HG02970 (cell line): ENCODE results near the gene FCHSD2.

Experiments
- ATAC-seq: cut with Tn5 transposase; IDR thresholded peaks from one replicate; pipeline ENCODE4 v1.9.1; 2021; ENCODE audit warnings: mild to moderate bottlenecking, moderate library complexity, moderate number of reproducible peaks; ENCODE audit not compliant: unreplicated experiment, low FRiP score

Gene FCHSD2

DNA sequence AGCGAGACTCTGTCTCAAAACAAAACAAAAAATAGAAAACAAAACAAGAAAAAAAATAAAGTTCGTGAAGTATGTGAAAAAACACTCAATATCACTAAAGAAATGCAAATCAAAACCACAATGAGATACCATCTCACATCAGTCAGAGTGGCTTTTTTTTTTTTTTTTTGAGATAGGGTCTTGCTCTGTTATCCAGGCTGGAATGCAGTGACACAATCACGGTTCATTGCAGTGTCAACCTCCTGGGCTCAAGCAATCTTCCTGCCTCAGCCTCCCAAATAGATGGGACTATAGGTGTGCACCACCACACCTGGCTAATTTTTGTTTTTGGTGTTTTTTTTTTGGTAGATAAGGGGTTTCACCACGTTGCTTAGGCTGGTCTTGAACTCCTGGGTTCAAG lies 290.4 kb downstream of the FCHSD2 start:
- no peak for ATAC-seq

DNA sequence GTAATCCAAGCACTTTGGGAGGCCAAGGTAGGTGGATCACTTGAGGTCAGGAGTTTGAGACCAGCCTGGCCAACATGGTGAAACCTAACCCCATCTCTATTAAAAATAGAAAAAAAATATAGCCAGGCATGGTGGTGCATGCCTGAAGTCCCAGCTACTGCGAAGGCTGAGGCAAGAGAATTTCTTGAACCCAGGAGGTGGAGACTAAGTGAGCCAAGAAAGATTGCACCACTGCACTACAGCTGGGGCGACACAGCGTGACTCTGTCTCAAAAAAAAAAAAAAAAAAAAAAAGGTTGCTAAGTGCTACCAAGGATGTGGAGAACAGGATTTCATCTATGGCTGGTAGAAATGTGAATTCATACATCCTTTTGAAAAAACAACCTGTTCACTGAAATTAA lies 291.3 kb downstream of the FCHSD2 start:
- no peak for ATAC-seq

DNA sequence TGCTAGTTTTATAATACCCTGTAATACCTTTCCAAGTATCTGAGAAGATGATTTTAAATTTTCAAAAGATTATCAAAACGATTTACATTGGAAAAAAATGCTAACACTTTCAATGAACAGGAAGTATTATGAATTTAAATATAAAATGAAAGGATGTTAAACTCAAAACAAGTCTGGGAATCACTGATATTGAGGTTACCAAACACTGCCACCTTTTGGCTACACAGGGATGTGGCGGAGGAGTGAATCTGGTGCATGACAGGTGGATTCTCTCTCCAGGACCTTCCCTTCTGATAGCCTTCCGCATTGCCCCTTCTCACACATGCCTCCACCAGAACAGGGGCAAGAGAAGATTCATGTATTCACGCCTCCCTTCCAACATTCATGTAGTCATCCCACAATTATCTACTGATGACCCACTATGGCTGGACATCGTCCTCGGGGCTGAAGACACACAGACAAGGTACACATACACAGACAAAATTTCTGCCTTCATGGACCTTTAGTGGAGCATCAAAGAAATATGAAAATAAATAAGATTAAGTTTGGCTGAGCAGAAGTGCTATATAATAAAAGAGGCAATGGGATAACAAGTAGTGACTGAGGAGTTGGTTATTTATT lies 293.2 kb downstream of the FCHSD2 start:
- ATAC-seq: no peak

DNA sequence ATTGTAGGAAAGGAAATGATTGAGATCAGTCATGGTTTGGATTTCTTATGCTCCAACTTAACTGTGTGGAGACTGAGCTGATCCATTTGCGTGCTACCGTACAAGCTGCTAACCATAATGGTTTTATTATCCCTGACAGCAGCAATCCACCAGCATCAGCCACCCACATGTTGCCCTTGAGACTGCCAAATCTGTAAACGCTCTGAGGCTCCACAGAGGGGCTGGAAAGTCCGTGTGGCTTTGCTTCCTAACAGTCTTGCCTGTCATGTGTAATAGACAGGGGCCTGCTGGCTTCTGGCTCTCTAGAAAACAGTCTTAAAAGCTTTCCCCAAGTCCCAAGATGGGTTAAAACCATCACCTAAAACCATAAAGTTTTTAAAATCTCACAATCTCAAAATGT lies 297.8 kb downstream of the FCHSD2 start:
- no peak for ATAC-seq

DNA sequence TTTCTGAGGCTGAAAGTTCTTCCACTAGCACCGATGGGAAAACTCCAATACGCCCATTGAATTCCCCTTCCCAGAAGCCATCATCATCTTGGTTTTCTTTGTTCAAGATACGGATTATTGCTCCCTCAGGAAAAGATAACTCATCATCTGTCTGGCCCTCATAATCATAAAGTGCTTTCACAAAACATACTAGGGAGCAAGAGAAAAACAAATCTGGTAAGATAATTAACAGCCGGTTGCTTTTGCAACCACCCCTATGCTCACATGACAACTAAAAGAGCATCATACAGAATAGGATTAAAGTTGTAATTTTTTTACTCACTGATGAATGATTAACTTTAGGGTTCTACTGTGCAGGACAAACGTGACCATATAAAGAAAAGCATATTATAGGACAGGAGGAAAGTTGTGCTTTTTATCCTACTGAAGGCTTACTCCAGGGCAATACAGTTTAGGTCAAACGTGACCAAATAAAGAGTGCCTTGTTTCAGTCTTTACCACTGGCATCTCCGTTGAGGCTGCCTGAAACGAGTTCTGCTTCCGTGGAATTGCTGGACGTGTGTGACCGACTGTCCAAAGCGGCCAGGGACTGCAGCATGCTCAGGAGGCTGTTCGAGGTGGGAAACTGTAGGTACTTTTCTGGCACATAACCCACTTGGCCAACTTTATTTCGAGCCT lies 299.3 kb downstream of the FCHSD2 start:
- ATAC-seq: no peak

DNA sequence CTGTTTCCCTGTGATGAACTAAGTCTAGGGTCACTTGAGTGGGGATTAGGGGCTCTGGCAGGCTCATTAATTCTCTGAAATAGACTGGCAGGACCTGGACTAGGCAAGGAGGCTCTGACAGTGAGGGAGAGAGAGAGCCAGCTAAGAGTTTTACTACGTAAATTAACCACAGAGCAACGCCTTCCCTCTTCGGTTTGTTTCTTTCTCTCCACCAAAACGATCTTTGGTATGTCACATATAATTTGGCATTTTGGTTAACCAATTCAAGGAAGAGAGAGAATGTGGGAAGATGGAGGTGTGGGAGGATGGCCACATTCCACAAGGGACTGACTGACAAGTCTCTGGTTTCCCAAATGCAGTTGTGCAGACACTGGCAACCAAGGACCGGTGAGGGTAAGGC lies 300.0 kb downstream of the FCHSD2 start:
- ATAC-seq: no peak

- ATAC-seq: no peak
Measured at GRCh38 chr11:72841397-72841796, 300.7 kb downstream of the FCHSD2 start.

GRCh38 chr11:72840780-72841179 lies 301.3 kb downstream of the FCHSD2 start:
- ATAC-seq: no peak

DNA sequence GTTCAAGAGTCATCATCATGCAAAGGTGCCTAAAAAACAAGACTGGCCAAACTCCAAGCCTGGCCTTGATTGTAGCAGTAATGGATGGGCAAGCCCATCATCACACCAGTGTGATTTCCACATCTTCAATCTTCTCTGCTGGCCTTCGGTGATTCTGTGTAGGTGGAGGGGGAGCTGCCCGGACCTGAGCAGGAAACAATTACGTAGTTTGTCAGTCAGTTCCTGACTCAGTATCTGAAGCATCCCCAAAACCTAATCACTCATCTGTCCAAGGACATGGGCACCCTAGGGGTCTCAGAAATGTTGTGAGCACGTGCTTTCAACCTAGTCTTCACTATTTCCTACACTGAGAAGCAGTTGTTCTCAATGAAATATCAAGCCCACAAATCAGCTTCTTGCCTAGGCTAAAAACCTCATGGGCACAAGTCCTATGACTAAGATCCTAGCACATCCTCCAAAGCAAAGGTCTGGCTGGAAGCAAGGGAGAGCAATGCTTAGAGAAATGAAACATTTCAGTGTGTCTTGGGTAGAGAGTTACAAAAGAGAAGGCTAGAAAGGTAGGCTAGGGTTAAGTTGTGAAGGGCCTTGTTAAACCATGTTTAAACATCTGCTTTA lies 303.3 kb downstream of the FCHSD2 start:
- no peak for ATAC-seq

DNA sequence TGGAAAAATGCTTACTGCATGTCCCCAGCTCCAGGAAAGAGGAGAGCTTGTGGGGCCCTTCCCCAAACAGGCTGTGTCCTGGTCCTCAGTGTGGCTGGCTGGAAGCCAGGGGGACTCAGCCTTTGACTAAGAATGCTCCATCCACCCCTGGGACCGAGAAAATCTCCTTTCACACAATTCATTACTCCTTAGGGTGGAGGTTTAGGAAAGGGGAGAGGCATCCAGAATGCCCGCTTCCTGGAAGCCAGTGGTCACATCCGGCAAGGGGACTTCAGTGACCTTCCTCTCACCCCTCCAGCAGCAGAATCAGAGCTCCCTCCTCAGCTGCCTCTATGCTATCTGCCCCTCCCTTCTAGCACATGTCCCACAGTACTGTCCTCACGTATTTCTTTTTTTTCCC lies 306.0 kb downstream of the FCHSD2 start:
- ATAC-seq: no peak

- ATAC-seq: no peak
Measured at GRCh38 chr11:72834905-72835304, 307.2 kb downstream of the FCHSD2 start.

DNA sequence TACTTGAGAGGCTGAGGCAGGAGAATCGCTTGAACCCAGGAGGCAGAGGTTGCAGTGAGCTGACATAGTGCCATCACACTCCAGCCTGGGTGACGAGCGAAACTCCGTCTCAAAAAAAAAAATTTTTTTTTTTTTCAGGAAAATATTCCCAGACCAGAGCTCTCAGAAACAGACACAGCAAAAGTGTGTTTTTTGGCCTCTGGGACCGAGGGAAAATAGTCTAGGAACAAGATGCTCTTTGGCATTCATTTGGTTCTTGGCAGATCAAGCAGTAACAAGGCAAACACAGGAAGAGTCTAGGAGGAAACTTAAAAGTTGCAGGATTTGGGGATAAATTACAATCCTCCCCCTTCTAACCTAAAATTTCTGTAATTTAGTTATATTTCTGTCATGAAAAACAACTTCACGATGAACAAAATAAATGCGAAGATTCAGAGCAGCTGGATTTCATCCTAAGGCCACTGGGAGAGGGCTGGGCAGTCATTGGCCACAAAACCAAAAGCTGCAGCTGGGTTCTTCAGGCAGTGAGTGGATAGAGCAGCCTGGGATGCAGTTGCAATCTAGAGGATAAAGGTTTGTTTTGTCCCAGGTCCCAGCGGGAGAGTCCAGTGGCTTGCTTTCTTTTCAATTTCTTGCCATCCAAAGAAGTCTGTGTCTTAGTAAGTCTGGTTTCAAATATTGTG lies 308.2 kb downstream of the FCHSD2 start:
- ATAC-seq: no peak

DNA sequence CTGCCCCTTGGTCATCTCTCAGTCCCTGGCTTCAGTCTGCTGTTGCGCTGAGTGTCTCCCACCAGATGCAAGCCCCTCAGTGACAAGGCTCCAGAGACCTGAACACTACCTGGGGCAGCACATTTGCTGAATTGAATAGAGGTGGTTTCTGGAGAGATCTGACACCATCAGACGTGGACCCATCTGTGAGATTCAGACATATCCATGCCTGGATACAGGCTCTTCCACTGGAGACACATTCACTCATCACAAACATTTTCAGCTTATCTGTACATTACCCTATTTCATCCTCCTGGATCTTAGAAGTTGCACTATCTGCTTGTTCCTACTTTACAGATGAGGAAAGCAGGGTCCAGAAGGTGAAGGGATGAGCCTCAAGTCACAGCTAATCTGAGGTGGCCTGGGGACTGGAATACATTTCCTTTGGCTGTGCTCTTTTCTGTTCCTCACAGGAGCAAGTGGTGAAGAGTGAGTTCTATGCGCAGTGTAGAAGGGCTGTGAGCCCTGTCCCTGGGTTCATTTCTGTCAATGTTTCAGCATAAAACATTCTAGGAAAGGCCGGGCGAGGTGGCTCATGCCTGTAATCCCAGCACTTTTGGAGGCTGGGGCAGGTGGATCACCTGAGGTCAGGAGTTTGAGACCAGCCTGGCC lies 308.9 kb downstream of the FCHSD2 start:
- no peak for ATAC-seq

GRCh38 chr11:72832301-72833082 lies 309.6 kb downstream of the FCHSD2 start:
- no peak for ATAC-seq

- ATAC-seq: no peak
Measured at GRCh38 chr11:72831521-72832300, 310.4 kb downstream of the FCHSD2 start.

DNA sequence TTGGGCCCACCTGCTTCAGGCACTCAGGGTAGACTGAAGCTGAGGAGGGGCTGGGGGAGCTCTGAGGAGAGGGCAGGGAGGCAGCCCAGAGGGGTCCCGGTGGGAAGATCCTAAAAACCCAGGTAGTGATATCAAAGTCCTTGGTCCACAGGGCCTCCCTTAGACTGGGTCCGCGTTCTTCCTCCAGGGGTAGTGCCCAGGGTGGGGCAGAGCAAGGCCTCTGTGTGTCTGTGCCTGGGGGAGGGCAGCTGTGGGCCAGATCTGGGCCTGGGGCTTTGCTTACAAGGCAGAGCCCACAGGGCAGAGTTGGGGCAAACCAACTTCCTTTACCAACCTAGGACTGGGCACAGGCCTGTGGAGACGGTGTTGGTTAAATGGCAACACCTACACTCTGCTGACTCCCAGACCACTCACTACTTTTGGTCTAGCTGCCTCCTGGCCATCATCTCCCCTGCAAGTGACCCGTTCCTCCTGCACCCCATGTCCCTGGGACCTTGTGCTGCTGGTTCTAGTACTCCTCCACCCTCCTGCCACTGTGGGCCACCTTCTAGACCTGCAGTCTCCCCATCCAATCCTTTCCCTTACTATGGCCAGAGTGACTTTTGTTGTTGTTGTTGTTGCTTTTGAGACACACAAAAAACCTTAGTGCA lies 312.1 kb downstream of the FCHSD2 start:
- ATAC-seq: no peak

DNA sequence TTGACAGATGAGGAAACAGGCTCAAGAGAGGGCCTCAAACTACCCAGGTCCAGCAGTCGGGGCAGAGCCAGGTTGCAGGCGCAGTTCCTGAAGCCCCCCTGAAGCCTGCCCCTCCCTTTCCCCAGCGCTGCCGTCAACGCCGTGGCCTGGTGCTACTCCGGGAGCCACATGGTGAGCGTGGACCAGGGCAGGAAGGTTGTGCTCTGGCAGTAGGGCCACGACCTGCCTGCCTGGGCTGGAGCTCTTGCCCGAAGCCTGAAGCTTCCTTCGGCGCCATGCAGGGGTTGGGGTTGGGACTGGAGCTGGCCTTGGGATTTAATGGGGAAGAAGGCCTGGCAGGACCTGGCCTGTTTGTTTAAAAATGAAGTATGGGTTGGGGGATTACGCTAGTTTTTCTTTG lies 312.9 kb downstream of the FCHSD2 start:
- no peak for ATAC-seq

GRCh38 chr11:72828692-72829101 lies 313.4 kb downstream of the FCHSD2 start:
- no peak for ATAC-seq

GRCh38 chr11:72828081-72828567 lies 314.0 kb downstream of the FCHSD2 start:
- no peak for ATAC-seq
